ENCODE data around the gene CBX4. TPM values are rescaled to one million over a fixed set of nuclear protein-coding genes. Genes with fewer than 3 reads are reported as not detected.

The CBX4 gene
- polyA plus RNA-seq, 1 of the 3 experiments (the other 2 are of a cell fraction), result 21.9 TPM

GRCh38 chr17:79799174-79799537 is 40.1 kb downstream of the CBX4 start:
- H3K9me3 ChIP-seq, result no peaks in the 10 kb centered on the region

More at GRCh38 chr17:79799174-79799537, 40.1 kb downstream of the CBX4 start:
- H2AFZ ChIP-seq (ENCODE audit: low read depth), result no peak overlapping the region
- WGBS (ENCODE audit: low lambda C conversion rate), result 95% methylated on average over 18 of the region's 23 CpGs
- 0 out of 2 replicates have a peak, but pooled peaks cover 5% of the 10 kb centered on the region for H3K27me3 ChIP-seq (ENCODE audit: insufficient read depth)
- ChIA-PET POLR2A (interaction anchor here (3.3 kb wide), 1 partner anchor 9 kb away, joined by 50 read pairs; no protein-coding TSS in a partner anchor), CTCF (interaction anchor here (1.0 to 9.7 kb wide), 8 partner anchors 11 to 209 kb away, joined by 3 to 146 read pairs (median 9); partner anchors contain the start of gene CBX4)
- no peak overlapping the region for H3K4me3 ChIP-seq (ENCODE audit: low read depth in 2 of 2, low read length in 1 of 2)
- H3K27ac ChIP-seq (ENCODE audit: low read depth in 2 of 2, low read length in 1 of 2), result no peak overlapping the region
- no peak overlapping the region for H3K4me2 ChIP-seq
- peaks cover 0 to 13% of the 10 kb centered on the region in 2 experiments for H3K36me3 ChIP-seq (replicated peaks in 1 of 2; ENCODE audit: control insufficient read depth in 1 of 2, insufficient read depth in 2 of 2, low read length in 1 of 2)
- no peaks in the 10 kb centered on the region for H3K9me2 ChIP-seq
- TF ChIP-seq JUND (IDR thresholded peaks at IDR 0.05) (no peak), ZBTB33 (IDR thresholded peaks at IDR 0.05; ENCODE audit: borderline replicate concordance, low read depth) (no peak), EP300 (IDR thresholded peaks at IDR 0.05; ENCODE audit: borderline replicate concordance in 1 of 2, low read depth in 1 of 2, low read length in 1 of 2) (no peak), GABPA (IDR thresholded peaks at IDR 0.05; ENCODE audit: low read depth) (no peak), RFX5 (IDR thresholded peaks at IDR 0.05; ENCODE audit: low read length) (no peak), POLR2AphosphoS5 (IDR thresholded peaks at IDR 0.05; ENCODE audit: low read depth, low read length) (no peak), SMC3 (IDR thresholded peaks at IDR 0.05; ENCODE audit: low read depth, low read length) (no peak), MXI1 (IDR thresholded peaks at IDR 0.05; ENCODE audit: low read depth, low read length) (no peak), MEF2A (IDR thresholded peaks at IDR 0.05; ENCODE audit: borderline replicate concordance, low read depth) (no peak), CTCF (IDR thresholded peaks at IDR 0.05) (no peak), GATA2 (CRISPR knock-in tag; IDR thresholded peaks at IDR 0.05) (no peak), YY1 (IDR thresholded peaks at IDR 0.05; ENCODE audit: low read depth) (no peak), TAF1 (IDR thresholded peaks at IDR 0.05; ENCODE audit: borderline replicate concordance, low read depth, low read length) (no peak), SIN3A (IDR thresholded peaks at IDR 0.05; ENCODE audit: borderline replicate concordance, low read depth, low read length) (no peak), RCOR1 (IDR thresholded peaks at IDR 0.05; ENCODE audit: low read length) (no peak), MAX (IDR thresholded peaks at IDR 0.05; ENCODE audit: low read depth) (no peak), NRF1 (IDR thresholded peaks at IDR 0.05; ENCODE audit: low read depth, low read length) (no peak)
- H3K79me2 ChIP-seq (ENCODE audit: insufficient read depth), result peaks cover 18% of the 10 kb centered on the region
- peak; percentile 35 for DNase-seq
- H4K20me1 ChIP-seq (ENCODE audit: insufficient read depth), result peaks cover 5% of the 10 kb centered on the region; the same call in 1 of the 2 replicates
- H3F3A ChIP-seq (replicated peaks; ENCODE audit: insufficient read depth), result peaks cover 4% of the 10 kb centered on the region
- H3K4me1 ChIP-seq (ENCODE audit: control insufficient read depth in 1 of 2, insufficient read depth in 2 of 2, low read depth in 1 of 2, low read length in 1 of 2), result peaks cover 12 to 32% of the 10 kb centered on the region in 2 experiments; a peak in 3 of 4 replicates
- H3K9ac ChIP-seq, result no peak overlapping the region

Data from SK-N-SH (cell line).